Ovary (tissue), 3 donors: ENCODE measurements around the gene HS3ST4.

ENCODE experiments used
- POLR2A ChIP-seq: fragments of 450-650 bp; IDR thresholded peaks from one replicate; pipeline ENCODE4 v1.6.1; 2017; ENCODE audit warnings: antibody characterized with exemption, mild to moderate bottlenecking, moderate library complexity
- TF ChIP-seq, protein P1 (sequence below), 3 donors: fragments of 450-650 bp in 2 of 3; fragments of 200-600 bp in 1 of 3; IDR thresholded peaks; one replicate each; pipeline versions ENCODE4 v1.5.1 to v1.8.0; 2016 to 2022; ENCODE audit warnings: antibody characterized with exemption in 3 of 3, mild to moderate bottlenecking in 1 of 3
- donor health status: DM: no; HTN: no; CAD: no.

DNA sequence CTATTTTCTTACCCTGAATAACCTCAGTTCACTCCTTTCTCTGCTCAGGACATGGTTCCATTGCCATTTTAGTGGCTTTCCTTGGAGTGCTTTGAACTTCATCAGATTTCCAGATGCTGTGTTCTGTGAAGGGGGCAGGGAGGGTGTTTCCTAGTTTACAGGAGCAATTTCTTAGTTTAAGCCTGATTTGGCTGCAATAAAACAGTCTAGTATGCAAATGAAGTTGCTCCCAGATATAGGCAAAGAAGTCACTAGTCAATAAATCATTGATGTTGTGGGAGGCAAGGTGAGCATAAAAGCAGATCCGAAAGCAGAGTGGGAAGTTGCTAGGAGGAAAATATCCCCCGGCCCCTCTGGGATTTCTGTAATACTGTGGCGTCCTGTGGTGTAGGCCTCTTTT is 202.3 kb downstream of the HS3ST4 start:
- no peak for TF ChIP-seq POLR2A
- TF ChIP-seq, protein P1, sequence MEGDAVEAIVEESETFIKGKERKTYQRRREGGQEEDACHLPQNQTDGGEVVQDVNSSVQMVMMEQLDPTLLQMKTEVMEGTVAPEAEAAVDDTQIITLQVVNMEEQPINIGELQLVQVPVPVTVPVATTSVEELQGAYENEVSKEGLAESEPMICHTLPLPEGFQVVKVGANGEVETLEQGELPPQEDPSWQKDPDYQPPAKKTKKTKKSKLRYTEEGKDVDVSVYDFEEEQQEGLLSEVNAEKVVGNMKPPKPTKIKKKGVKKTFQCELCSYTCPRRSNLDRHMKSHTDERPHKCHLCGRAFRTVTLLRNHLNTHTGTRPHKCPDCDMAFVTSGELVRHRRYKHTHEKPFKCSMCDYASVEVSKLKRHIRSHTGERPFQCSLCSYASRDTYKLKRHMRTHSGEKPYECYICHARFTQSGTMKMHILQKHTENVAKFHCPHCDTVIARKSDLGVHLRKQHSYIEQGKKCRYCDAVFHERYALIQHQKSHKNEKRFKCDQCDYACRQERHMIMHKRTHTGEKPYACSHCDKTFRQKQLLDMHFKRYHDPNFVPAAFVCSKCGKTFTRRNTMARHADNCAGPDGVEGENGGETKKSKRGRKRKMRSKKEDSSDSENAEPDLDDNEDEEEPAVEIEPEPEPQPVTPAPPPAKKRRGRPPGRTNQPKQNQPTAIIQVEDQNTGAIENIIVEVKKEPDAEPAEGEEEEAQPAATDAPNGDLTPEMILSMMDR (IDR thresholded peaks at IDR 0.05) = no peak
